Activated CD8-positive, alpha-beta memory T cell treated with anti-CD3 and anti-CD28 coated beads, Interleukin-2, amount 50 U/mL, for 48 hours (primary cell): ENCODE data around the gene MILR1.

ENCODE experiments used
- DNase-seq: peaks from one replicate; pipeline ENCODE4 v3.0.0-alpha.2; 2020

Gene MILR1

GRCh38 chr17:64504769-64505339, 55.9 kb downstream of the MILR1 start:
- DNase-seq: no peak

- peak; percentile 90 for DNase-seq
Observed at GRCh38 chr17:64505340-64506200, 56.7 kb downstream of the MILR1 start.

- DNase-seq: peak; percentile 98
Observed at GRCh38 chr17:64506201-64506575, 57.3 kb downstream of the MILR1 start, which contains the start of gene DDX5. TSS of gene DDX5 (minus strand) at chr17:64506289. CDS start at chr17:64506119, 170 bp downstream.

GRCh38 chr17:64506576-64507412, 57.9 kb downstream of the MILR1 start, which contains the start of gene CEP95:
TSS of gene CEP95 (plus strand) at chr17:64506977. CDS start at chr17:64507098, 121 bp downstream.
- peak; percentile 98 for DNase-seq

- no peak for DNase-seq
Observed at GRCh38 chr17:64507413-64507782, 58.5 kb downstream of the MILR1 start.

- DNase-seq: no peak
Observed at GRCh38 chr17:64508683-64509082, 59.8 kb downstream of the MILR1 start.

GRCh38 chr17:64509179-64509578, 60.3 kb downstream of the MILR1 start:
- no peak for DNase-seq

- DNase-seq: no peak
Observed at GRCh38 chr17:64515419-64515818, 66.5 kb downstream of the MILR1 start.

- DNase-seq: no peak
Observed at GRCh38 chr17:64515829-64516228, 66.9 kb downstream of the MILR1 start.
